Smooth muscle cell (in vitro differentiated cells): ENCODE results near the gene KCNE1. TPM values are rescaled to one million over a fixed set of nuclear protein-coding genes. Genes with fewer than 3 reads are reported as not detected.
A peak's percentile ranks its signal among the peaks of the same experiment; 100 is the strongest.

ENCODE experiments used
- DNase-seq: peaks from one replicate; lab custom pipeline; 2025; ENCODE audit not compliant: unreplicated experiment; lab: John Stamatoyannopoulos, UW
- H2AFZ ChIP-seq: fragments of 200-600 bp; sonication (generic); 2 replicates; pipeline ENCODE4 v1.6.0; 2016; ENCODE audit warnings: antibody characterized with exemption, low read depth, mild to moderate bottlenecking
- H3F3A ChIP-seq: fragments of 200-600 bp; sonication (generic); 2 replicates; pipeline ENCODE4 v1.6.0; 2017; ENCODE audit warnings: antibody characterized with exemption, low read depth
- H3K27ac ChIP-seq: fragments of 200-600 bp; sonication (generic); 2 replicates; pipeline ENCODE4 v1.5.1; 2016; ENCODE audit warnings: low read depth, mild to moderate bottlenecking
- H3K27me3 ChIP-seq: fragments of 200-600 bp; sonication (generic); 2 replicates; pipeline ENCODE4 v1.6.1; 2016; ENCODE audit warnings: low read depth, mild to moderate bottlenecking
- H3K36me3 ChIP-seq: fragments of 200-600 bp; sonication (generic); 2 replicates; pipeline ENCODE4 v1.5.1; 2016; ENCODE audit warnings: low read depth
- H3K4me1 ChIP-seq: fragments of 200-600 bp; sonication (generic); 2 replicates; pipeline ENCODE4 v1.5.1; 2016; ENCODE audit warnings: low read depth
- H3K4me2 ChIP-seq: fragments of 200-600 bp; sonication (generic); 2 replicates; pipeline ENCODE4 v1.6.0; 2016; ENCODE audit warnings: mild to moderate bottlenecking
- H3K4me3 ChIP-seq: fragments of 200-600 bp; sonication (generic); 2 replicates; pipeline ENCODE4 v1.5.1; 2016; ENCODE audit warnings: mild to moderate bottlenecking
- H3K79me2 ChIP-seq: fragments of 200-600 bp; sonication (generic); 2 replicates; pipeline ENCODE4 v1.6.0; 2016; ENCODE audit warnings: low read depth, mild to moderate bottlenecking
- H3K9ac ChIP-seq: fragments of 200-600 bp; sonication (generic); 2 replicates; pipeline ENCODE4 v1.6.0; 2016; ENCODE audit warnings: low read depth
- H3K9me3 ChIP-seq: fragments of 200-600 bp; sonication (generic); replicated peaks from 2 replicates; pipeline ENCODE4 v1.5.1; 2016; ENCODE audit warnings: low read depth
- H4K20me1 ChIP-seq: fragments of 200-600 bp; sonication (generic); 2 replicates; pipeline ENCODE4 v1.6.0; 2016; ENCODE audit warnings: low read depth
- WGBS: methylation state at CpG from one replicate; pipeline ENCODE4 v1.1.7; 2016; ENCODE audit warnings: low lambda C conversion rate; 5-methylcytosine and 5-hydroxymethylcytosine counted together
- polyA plus RNA-seq: library from polyadenylated mRNA; unstranded; fragments of >200 nt; fragmentation: Nextera tagmentation; extraction: Ambion mirVana; gene quantifications from 2 replicates; pipeline ENCODE4 v1.2.1, GENCODE V29; 2016
- total RNA-seq: library from RNA; depleted of rRNA; stranded (reverse); fragments of >200 nt; gene quantifications from 2 replicates; pipeline ENCODE4 v1.2.3, GENCODE V29; 2014
- TF ChIP-seq, protein P1 (sequence below): fragments of 200-600 bp; sonication (generic); IDR thresholded peaks from 2 replicates; pipeline ENCODE4 v1.5.1; 2017; ENCODE audit warnings: borderline replicate concordance, mild to moderate bottlenecking, antibody characterized with exemption; ENCODE audit not compliant: insufficient read depth, poor library complexity, severe bottlenecking

KCNE1 gene
- total and polyA plus RNA-seq, 2 experiments from 2014 or later, result 0.16 TPM; not detected in 1

DNA sequence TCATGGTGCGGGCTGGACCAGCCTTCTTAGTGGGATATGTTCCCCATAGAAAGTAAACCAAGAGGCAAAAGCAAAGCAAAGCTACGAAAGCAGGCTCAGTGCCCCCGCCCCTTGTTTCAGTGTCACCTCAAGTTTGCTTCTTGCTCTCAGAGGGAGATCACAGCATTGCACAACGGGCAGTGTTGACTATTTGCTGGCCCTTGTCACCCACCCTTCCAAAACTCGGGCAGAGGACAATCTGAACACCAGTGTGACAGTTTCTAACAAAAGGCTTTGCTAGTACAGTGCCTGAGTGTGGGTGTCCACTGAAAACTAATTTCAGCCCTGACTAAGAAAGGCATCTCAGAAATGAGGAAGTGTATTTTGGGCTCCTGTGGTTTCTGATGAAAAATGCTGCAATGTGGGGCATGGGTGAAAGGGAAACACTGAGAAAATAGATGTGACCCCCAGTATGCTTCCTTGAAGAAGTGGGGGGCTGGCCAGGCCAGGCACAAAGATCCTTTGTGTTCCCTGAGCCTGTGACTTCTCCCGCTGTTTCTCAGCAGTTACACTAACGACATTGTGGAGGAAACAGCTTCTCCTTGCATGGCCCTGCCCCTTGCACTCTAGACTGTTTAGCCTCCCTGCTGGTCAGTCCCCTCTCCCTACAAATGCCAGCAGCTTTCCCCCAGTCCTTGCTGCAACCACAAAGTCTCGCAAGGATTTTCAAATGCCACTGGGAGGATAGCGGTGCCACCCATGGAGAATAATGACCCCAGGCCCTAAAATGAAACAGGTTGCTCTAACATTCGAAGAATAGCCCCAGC is 33.3 kb upstream of the KCNE1 start:
- DNase-seq, result no peak
- no peak overlapping the region for H3K4me3 ChIP-seq
- no peaks in the 10 kb centered on the region for H4K20me1 ChIP-seq
- H3K79me2 ChIP-seq, result no peaks in the 10 kb centered on the region
- H3K9ac ChIP-seq, result peak overlapping the region; percentile 16
- peaks cover 21% of the 10 kb centered on the region for H3K4me1 ChIP-seq
- peak overlapping the region; percentile 70 for H2AFZ ChIP-seq
- H3K27me3 ChIP-seq, result no peaks in the 10 kb centered on the region
- H3K36me3 ChIP-seq, result no peaks in the 10 kb centered on the region
- H3K4me2 ChIP-seq, result peak overlapping the region; percentile 72
- WGBS, result 48% methylated on average over 10 of the region's 10 CpGs
- H3K27ac ChIP-seq, result peak overlapping the region; percentile 71
- H3F3A ChIP-seq, result no peaks in the 10 kb centered on the region
- TF ChIP-seq, protein P1, sequence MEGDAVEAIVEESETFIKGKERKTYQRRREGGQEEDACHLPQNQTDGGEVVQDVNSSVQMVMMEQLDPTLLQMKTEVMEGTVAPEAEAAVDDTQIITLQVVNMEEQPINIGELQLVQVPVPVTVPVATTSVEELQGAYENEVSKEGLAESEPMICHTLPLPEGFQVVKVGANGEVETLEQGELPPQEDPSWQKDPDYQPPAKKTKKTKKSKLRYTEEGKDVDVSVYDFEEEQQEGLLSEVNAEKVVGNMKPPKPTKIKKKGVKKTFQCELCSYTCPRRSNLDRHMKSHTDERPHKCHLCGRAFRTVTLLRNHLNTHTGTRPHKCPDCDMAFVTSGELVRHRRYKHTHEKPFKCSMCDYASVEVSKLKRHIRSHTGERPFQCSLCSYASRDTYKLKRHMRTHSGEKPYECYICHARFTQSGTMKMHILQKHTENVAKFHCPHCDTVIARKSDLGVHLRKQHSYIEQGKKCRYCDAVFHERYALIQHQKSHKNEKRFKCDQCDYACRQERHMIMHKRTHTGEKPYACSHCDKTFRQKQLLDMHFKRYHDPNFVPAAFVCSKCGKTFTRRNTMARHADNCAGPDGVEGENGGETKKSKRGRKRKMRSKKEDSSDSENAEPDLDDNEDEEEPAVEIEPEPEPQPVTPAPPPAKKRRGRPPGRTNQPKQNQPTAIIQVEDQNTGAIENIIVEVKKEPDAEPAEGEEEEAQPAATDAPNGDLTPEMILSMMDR, result no peak
- no peaks in the 10 kb centered on the region for H3K9me3 ChIP-seq

DNA sequence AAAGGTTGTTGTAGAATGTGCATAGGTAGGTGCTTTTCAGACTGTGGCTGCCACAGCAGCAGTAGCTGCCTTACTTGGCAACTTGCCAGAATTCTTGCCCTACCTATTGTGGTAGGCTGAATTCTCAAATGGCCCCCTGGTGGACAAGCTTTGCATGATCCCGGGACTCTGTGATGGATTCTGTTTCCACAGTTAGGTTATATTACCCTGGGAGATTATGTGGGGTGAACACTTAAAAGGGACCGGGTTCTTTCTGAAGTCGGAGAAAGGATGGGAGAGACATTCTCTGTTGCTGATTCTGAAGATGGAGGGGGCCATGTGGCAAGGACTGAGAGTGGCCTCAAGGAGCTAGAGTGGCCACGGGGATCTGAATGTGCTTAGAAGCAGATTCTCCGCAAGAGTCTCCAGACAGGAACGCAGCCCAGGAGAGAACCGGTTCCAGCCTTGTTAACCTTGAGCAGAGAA is 32.1 kb upstream of the KCNE1 start:
- TF ChIP-seq, protein P1, result peak; percentile 43
- Histone ChIP-seq H3K4me3 (no peak overlapping the region), H4K20me1 (no peaks in the 10 kb centered on the region), H3K9me3 (no peaks in the 10 kb centered on the region), H3F3A (no peaks in the 10 kb centered on the region), H3K4me1 (peaks cover 21% of the 10 kb centered on the region), H3K27ac (no peak overlapping the region), H3K36me3 (no peaks in the 10 kb centered on the region), H3K4me2 (no peak overlapping the region), H2AFZ (no peak overlapping the region), H3K27me3 (no peaks in the 10 kb centered on the region), H3K79me2 (no peaks in the 10 kb centered on the region), H3K9ac (no peak overlapping the region)
- 78% methylated on average over 7 of the region's 7 CpGs for WGBS
- DNase-seq, result no peak

DNA sequence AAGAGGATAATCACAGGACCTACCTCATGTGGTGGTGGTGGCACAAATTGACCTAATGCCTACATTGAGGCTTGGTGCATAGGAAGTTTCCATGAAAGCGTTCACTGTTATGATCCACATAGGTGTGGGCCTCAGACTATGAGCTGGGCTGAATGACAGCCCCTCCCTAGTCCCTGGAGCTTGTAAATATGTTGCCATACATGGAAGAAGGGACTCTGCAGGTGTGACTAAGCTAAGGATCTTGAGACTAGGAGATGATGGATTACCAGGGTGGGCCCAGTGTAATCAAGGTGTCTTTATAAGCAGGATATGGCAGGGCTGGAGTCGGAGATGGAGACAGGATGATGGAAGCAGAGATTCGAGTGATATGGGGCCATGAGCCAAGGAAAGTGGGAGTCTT is 31.0 kb upstream of the KCNE1 start:
- Histone ChIP-seq H3K4me1 (peaks cover 21% of the 10 kb centered on the region), H3K4me3 (no peak overlapping the region), H4K20me1 (no peaks in the 10 kb centered on the region), H3K79me2 (no peaks in the 10 kb centered on the region), H3K9me3 (no peaks in the 10 kb centered on the region), H3K36me3 (no peaks in the 10 kb centered on the region), H3K9ac (no peak overlapping the region), H3K4me2 (no peak overlapping the region), H2AFZ (no peak overlapping the region), H3F3A (no peaks in the 10 kb centered on the region), H3K27me3 (no peaks in the 10 kb centered on the region), H3K27ac (no peak overlapping the region)
- WGBS, result 95% methylated on average over 3 of the region's 3 CpGs
- TF ChIP-seq, protein P1, result no peak
- DNase-seq, result no peak
